Lung (tissue), 12 donors: ENCODE results near the gene ERAS. TPM values are rescaled to one million over a fixed set of nuclear protein-coding genes. Genes with fewer than 3 reads are reported as not detected.
"Not testable (repeated sequence)": the region's sequence is repeated elsewhere in the genome, so short reads cannot be mapped to it uniquely, and the experiment has no call there.

Source experiments
- ATAC-seq: fragments of 200-7000 bp; cut with Tn5 transposase; one replicate; pipeline ENCODE4 v1.9.1; 2020; ENCODE audit warnings: moderate number of reproducible peaks; ENCODE audit not compliant: insufficient read depth, low FRiP score
- DNase-seq, 3 donors: peaks; one replicate each; pipeline ENCODE4 v3.0.0-alpha.2; 2013 to 2017
- H3K27ac ChIP-seq, 2 donors: one replicate each; pipeline ENCODE4 v1.5.1; 2013; ENCODE audit warnings: mild to moderate bottlenecking in 2 of 2, moderate library complexity in 2 of 2, control low read depth in 1 of 2, inconsistent platforms in 1 of 2, low read depth in 1 of 2, low read length in 1 of 2
- H3K27me3 ChIP-seq, 3 donors: one replicate each; pipeline ENCODE4 v1.5.1; 2013; ENCODE audit warnings: low read length in 2 of 3; ENCODE audit not compliant: control insufficient read depth in 3 of 3, insufficient read depth in 3 of 3
- H3K36me3 ChIP-seq, 4 donors: one replicate each; pipeline ENCODE4 v1.5.1; 2013; ENCODE audit warnings: low read length in 4 of 4, mild to moderate bottlenecking in 1 of 4, moderate library complexity in 1 of 4; ENCODE audit not compliant: control insufficient read depth in 4 of 4, insufficient read depth in 4 of 4
- H3K4me1 ChIP-seq, 5 donors: one replicate each; pipeline ENCODE4 v1.5.1; 2013; ENCODE audit warnings: low read length in 5 of 5, mild to moderate bottlenecking in 2 of 5, moderate library complexity in 1 of 5; ENCODE audit not compliant: control insufficient read depth in 5 of 5, insufficient read depth in 5 of 5
- H3K4me3 ChIP-seq: one replicate; pipeline ENCODE4 v1.5.1; 2013; ENCODE audit warnings: mild to moderate bottlenecking, control low read depth, moderate library complexity
- H3K9ac ChIP-seq, 2 donors: one replicate each; pipeline ENCODE4 v1.5.1; 2013; ENCODE audit warnings: low read length in 2 of 2, control low read depth in 1 of 2; ENCODE audit not compliant: insufficient read depth in 1 of 2
- H3K9me3 ChIP-seq, 4 donors: one replicate each; pipeline ENCODE4 v1.5.1; 2013; ENCODE audit warnings: low read length in 3 of 4, mild to moderate bottlenecking in 1 of 4, moderate library complexity in 1 of 4; ENCODE audit not compliant: control insufficient read depth in 4 of 4, insufficient read depth in 3 of 4
- WGBS, 2 donors: extraction: QIAGEN DNeasy Blood & Tissue Kit; methylation state at CpG; one replicate each; pipeline ENCODE4 v1.1.7; 2013; 5-methylcytosine and 5-hydroxymethylcytosine counted together
- polyA plus RNA-seq, 2 donors: library from polyadenylated mRNA; stranded (reverse); fragments of 200-250 nt; gene quantifications; one replicate each; pipeline ENCODE4 v1.2.1, GENCODE V29; 2013
- total RNA-seq, 2 donors: library from RNA; depleted of rRNA in 1 of 2; stranded (reverse); fragments of >200 nt in 1 of 2; gene quantifications; one replicate each; pipeline ENCODE4 v1.2.1, GENCODE V29; 2014 to 2021
- TF ChIP-seq, protein P1 (sequence below): IDR thresholded peaks from 2 replicates; pipeline ENCODE4 v1.5.1; 2012; ENCODE audit warnings: mild to moderate bottlenecking; ENCODE audit errors: control extremely low read depth, extremely low read depth
- donor health status: control.
- donor health status: control.
- donor health status: Bipolar disorder and iron deficiency.
- donor health status: healthy.
- donor health status: DM: yes; HTN: yes; CAD: no.

ERAS gene
- total and polyA plus RNA-seq, 4 donors, result 0.24 TPM; not detected in 3

DNA sequence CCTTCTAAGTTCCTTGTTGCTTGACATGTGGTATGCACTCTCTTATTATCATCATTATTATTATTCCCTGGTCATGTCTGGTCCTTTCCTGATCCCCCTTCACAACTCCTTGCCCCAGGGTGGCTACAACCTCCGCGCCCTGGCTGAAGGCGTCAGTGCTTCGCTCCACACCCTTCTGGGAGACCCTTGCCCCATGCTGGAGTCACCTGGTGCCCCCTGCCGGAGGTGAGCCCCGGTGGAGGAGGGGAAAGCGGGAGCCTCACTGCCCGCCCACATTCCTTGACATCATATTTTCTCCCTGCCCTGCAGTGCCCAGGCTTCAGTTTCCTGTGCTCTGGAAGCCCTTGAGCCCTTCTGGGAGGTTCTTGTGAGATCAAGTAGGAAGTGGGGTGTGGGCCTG, 11.0 kb upstream of the ERAS start:
- no peak overlapping the region for H3K9ac ChIP-seq
- H3K36me3 ChIP-seq, result peaks cover 3 to 23% (median 10%) of the 10 kb centered on the region in 4 donors
- H3K4me1 ChIP-seq, result no peaks in the 10 kb centered on the region
- H3K4me3 ChIP-seq, result no peak overlapping the region
- H3K27ac ChIP-seq, result no peak overlapping the region
- no peak for DNase-seq
- H3K27me3 ChIP-seq, result peaks cover 0 to 6% (median 0%) of the 10 kb centered on the region in 3 donors
- no peaks in the 10 kb centered on the region for H3K9me3 ChIP-seq
- WGBS, 2 donors, result 85 to 88% methylated on average over 8 of the region's 8 CpGs
- no peak for ATAC-seq
- TF ChIP-seq, protein P1, sequence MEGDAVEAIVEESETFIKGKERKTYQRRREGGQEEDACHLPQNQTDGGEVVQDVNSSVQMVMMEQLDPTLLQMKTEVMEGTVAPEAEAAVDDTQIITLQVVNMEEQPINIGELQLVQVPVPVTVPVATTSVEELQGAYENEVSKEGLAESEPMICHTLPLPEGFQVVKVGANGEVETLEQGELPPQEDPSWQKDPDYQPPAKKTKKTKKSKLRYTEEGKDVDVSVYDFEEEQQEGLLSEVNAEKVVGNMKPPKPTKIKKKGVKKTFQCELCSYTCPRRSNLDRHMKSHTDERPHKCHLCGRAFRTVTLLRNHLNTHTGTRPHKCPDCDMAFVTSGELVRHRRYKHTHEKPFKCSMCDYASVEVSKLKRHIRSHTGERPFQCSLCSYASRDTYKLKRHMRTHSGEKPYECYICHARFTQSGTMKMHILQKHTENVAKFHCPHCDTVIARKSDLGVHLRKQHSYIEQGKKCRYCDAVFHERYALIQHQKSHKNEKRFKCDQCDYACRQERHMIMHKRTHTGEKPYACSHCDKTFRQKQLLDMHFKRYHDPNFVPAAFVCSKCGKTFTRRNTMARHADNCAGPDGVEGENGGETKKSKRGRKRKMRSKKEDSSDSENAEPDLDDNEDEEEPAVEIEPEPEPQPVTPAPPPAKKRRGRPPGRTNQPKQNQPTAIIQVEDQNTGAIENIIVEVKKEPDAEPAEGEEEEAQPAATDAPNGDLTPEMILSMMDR, result no peak

DNA sequence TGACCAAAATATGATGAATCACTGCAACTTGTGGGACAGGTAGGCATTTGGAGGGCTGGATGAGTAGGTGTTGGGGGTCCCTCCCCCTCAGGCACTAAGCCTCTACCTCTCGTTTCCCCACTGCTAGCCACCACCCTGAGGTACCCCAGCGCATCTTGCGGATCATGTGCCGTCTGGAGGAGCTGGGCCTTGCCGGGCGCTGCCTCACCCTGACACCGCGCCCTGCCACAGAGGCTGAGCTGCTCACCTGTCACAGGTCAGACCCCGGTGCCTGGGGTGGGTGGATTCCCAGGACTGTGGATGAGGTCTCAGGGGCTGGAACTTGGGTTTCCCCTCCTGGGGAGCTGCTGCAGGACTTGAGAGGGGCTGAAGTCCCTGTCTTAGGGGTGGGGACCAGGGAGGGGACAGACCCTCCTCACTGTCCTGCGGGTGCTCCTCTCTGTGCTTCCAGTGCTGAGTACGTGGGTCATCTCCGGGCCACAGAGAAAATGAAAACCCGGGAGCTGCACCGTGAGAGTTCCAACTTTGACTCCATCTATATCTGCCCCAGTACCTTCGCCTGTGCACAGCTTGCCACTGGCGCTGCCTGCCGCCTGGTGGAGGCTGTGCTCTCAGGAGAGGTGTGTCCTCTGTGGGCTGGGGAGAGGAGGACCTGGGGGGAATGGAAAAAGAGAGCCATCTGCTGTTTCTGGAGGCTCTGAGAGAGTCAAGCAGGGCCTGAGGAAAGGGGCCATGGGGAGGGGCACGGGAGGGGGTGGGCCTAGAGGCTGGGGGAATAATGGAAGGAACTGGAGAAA, 10.1 kb upstream of the ERAS start:
- Histone ChIP-seq H3K27me3 (peaks cover 0 to 6% (median 0%) of the 10 kb centered on the region in 3 donors), H3K27ac (no peak overlapping the region), H3K4me1 (no peaks in the 10 kb centered on the region), H3K9ac (no peak overlapping the region), H3K36me3 (peaks cover 3 to 23% (median 10%) of the 10 kb centered on the region in 4 donors), H3K4me3 (no peak overlapping the region), H3K9me3 (no peaks in the 10 kb centered on the region)
- DNase-seq, result no peak
- 90 to 99% methylated on average over 16 to 18 of the region's 18 CpGs for WGBS, 2 donors
- TF ChIP-seq, protein P1, result no peak
- no peak for ATAC-seq

DNA sequence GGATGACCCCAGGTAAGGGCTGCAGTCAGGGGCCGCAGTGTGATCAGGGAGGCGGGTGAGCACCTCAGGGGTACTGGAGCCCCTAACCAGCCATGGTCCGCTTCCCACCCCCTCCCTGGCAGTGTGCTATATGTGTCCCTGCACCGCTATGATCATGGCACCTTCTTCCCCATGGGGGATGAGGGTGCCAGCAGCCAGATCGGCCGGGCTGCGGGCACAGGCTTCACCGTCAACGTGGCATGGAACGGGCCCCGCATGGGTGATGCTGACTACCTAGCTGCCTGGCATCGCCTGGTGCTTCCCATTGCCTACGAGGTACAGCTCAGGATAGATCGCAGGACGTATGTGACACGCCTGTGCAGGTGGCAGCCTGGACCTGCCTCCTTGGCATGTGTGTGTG, 8.2 kb upstream of the ERAS start:
- DNase-seq (no peak), ATAC-seq (no peak)
- Histone ChIP-seq H3K4me1 (no peaks in the 10 kb centered on the region), H3K27me3 (peaks cover 0 to 6% (median 0%) of the 10 kb centered on the region in 3 donors), H3K4me3 (no peak overlapping the region), H3K9me3 (no peaks in the 10 kb centered on the region), H3K9ac (no peak overlapping the region), H3K27ac (no peak overlapping the region), H3K36me3 (peaks cover 3 to 28% (median 9%) of the 10 kb centered on the region in 4 donors)
- TF ChIP-seq, protein P1, result no peak
- 92 to 98% methylated on average over 11 to 16 of the region's 16 CpGs for WGBS, 2 donors

GRCh38 chrX:48818866-48819265, 7.4 kb upstream of the ERAS start:
- Histone ChIP-seq H3K27me3 (peaks cover 0 to under 1% (median 0%) of the 10 kb centered on the region in 3 donors), H3K4me3 (no peak overlapping the region), H3K9me3 (no peaks in the 10 kb centered on the region), H3K9ac (no peak overlapping the region), H3K27ac (no peak overlapping the region), H3K4me1 (no peaks in the 10 kb centered on the region), H3K36me3 (peaks cover 3 to 29% (median 9%) of the 10 kb centered on the region in 4 donors)
- ATAC-seq (no peak), DNase-seq (no peak)
- 91 to 95% methylated on average over 4 of the region's 4 CpGs for WGBS, 2 donors
- TF ChIP-seq, protein P1, result no peak

- WGBS, 2 donors, result 77 to 85% methylated on average over 8 to 9 of the region's 9 CpGs
- not testable (repeated sequence) for H3K9me3 ChIP-seq, H3K27me3 ChIP-seq, H3K9ac ChIP-seq, DNase-seq, H3K4me3 ChIP-seq, H3K27ac ChIP-seq, H3K4me1 ChIP-seq, ATAC-seq
- peaks cover 3 to 28% (median 9%) of the 10 kb centered on the region in 4 donors for H3K36me3 ChIP-seq
Measured at GRCh38 chrX:48819394-48819793, 6.9 kb upstream of the ERAS start.
